ENCODE data around the gene OTOGL.

DNA sequence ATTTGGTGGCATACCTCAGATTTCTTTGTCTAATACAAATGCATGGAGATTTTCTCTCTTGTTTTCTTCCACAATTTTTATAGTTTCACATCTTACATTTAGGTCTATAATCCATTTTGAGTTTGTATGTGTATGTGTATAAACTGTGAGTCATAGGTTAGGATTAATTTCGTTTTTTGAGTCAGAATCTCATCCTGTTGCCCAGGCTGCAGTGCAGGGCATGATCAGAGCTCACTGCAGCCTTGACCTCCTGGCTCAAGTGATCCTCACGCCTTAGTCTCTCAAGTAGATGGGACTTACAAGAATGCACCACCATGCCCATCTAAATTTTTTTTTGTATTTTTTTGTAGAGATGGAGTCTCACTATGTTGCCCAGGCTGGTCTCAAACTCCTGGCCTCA is 71.6 kb downstream of the OTOGL start:
- no peak for TF ChIP-seq SP1 (IDR thresholded peaks at IDR 0.05)
- TF ChIP-seq FOXK2 (IDR thresholded peaks at IDR 0.05), result no peak
- TF ChIP-seq LEF1 (IDR thresholded peaks at IDR 0.05; ENCODE audit: borderline replicate concordance), result no peak
- no peak for TF ChIP-seq SUZ12 (IDR thresholded peaks at IDR 0.05)
- TF ChIP-seq ARNT (IDR thresholded peaks at IDR 0.05), result no peak
- TF ChIP-seq TARDBP (IDR thresholded peaks at IDR 0.05), result no peak
- no peak for TF ChIP-seq ELF4 (IDR thresholded peaks at IDR 0.05)

All from HEK293T (cell line).